Measurements from ENCODE around the gene RANBP17. TPM values are rescaled to one million over a fixed set of nuclear protein-coding genes. Genes with fewer than 3 reads are reported as not detected.

RANBP17 gene
- total RNA-seq, 2 donors from 2014 or later: 26.6 to 28.0 TPM

- no peaks in the 10 kb centered on the region for H3K9me3 ChIP-seq (ENCODE audit: control insufficient read depth, low read length)
- no peak for TF ChIP-seq CTCF (conservative IDR thresholded peaks at IDR 0.05)
- DNase-seq: no peak
- Mint-ChIP-seq H3K36me3 (ENCODE audit: low read depth) (no peaks in the 10 kb centered on the region), H3K27me3 (ENCODE audit: insufficient read depth) (no peaks in the 10 kb centered on the region), H3K27ac (no peak overlapping the region), H3K9me3 (no peaks in the 10 kb centered on the region), H3K4me3 (no peak overlapping the region), H3K4me1 (no peaks in the 10 kb centered on the region)
- no peak overlapping the region for H3K9ac ChIP-seq (ENCODE audit: extremely low read depth, low read length, poor library complexity, severe bottlenecking)
- H3K27me3 ChIP-seq (ENCODE audit: control insufficient read depth, insufficient read depth, low read length, poor library complexity, severe bottlenecking): no peaks in the 10 kb centered on the region
- H3K4me1 ChIP-seq (ENCODE audit: control insufficient read depth, insufficient read depth, low read length): no peaks in the 10 kb centered on the region
- no peak overlapping the region for H3K4me3 ChIP-seq (ENCODE audit: low read length)
- H3K27ac ChIP-seq (ENCODE audit: low read depth, low read length): no peak overlapping the region
- no peaks in the 10 kb centered on the region for H3K36me3 ChIP-seq (ENCODE audit: control insufficient read depth, insufficient read depth, low read length)
- 100% methylated on average over 1 of the region's 1 CpG; no CpG with 5 or more reads in 1 of the 2 experiments for WGBS, 2 experiments (ENCODE audit: insufficient coverage in 1 of 2, insufficient read length in 1 of 2)
Measured at GRCh38 chr5:171261361-171261760, 399.5 kb downstream of the RANBP17 start.

DNA sequence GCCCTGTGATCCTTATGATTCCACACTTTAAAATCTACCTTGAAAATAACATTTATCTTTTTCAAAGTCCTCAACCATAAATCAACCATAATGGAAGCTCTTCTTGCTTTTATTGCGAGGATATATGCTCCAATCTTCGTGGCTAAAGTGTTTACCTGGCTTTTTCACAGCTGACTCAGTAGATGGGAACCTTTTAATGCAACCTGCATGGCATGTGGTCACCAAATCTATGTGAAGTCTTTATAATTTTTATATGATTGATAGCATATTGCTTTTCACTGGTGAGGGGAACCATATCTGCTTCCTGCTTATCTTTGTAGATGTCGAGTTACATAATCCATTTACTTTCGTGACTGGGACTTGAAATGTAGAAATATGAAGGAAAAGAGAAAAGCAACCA lies 400.1 kb downstream of the RANBP17 start:
- Mint-ChIP-seq H3K27me3 (ENCODE audit: insufficient read depth) (no peaks in the 10 kb centered on the region), H3K4me3 (no peak overlapping the region), H3K36me3 (ENCODE audit: low read depth) (no peaks in the 10 kb centered on the region), H3K4me1 (no peaks in the 10 kb centered on the region), H3K27ac (no peak overlapping the region), H3K9me3 (no peaks in the 10 kb centered on the region)
- TF ChIP-seq CTCF (conservative IDR thresholded peaks at IDR 0.05): no peak
- Histone ChIP-seq H3K27ac (ENCODE audit: low read depth, low read length) (no peak overlapping the region), H3K4me1 (ENCODE audit: control insufficient read depth, insufficient read depth, low read length) (no peaks in the 10 kb centered on the region), H3K27me3 (ENCODE audit: control insufficient read depth, insufficient read depth, low read length, poor library complexity, severe bottlenecking) (no peaks in the 10 kb centered on the region), H3K4me3 (ENCODE audit: low read length) (no peak overlapping the region), H3K9me3 (ENCODE audit: control insufficient read depth, low read length) (no peaks in the 10 kb centered on the region), H3K9ac (ENCODE audit: extremely low read depth, low read length, poor library complexity, severe bottlenecking) (no peak overlapping the region), H3K36me3 (ENCODE audit: control insufficient read depth, insufficient read depth, low read length) (no peaks in the 10 kb centered on the region)
- 92% methylated on average over 4 of the region's 4 CpGs; no CpG with 5 or more reads in 1 of the 2 experiments for WGBS, 2 experiments (ENCODE audit: insufficient coverage in 1 of 2, insufficient read length in 1 of 2)
- no peak for DNase-seq

- no peaks in the 10 kb centered on the region for H3K9me3 Mint-ChIP-seq
- Histone ChIP-seq H3K4me3 (ENCODE audit: low read length) (no peak overlapping the region), H3K4me1 (ENCODE audit: control insufficient read depth, insufficient read depth, low read length) (no peaks in the 10 kb centered on the region), H3K9me3 (ENCODE audit: control insufficient read depth, low read length) (no peaks in the 10 kb centered on the region), H3K27ac (ENCODE audit: low read depth, low read length) (no peak overlapping the region), H3K36me3 (ENCODE audit: control insufficient read depth, insufficient read depth, low read length) (no peaks in the 10 kb centered on the region), H3K27me3 (ENCODE audit: control insufficient read depth, insufficient read depth, low read length, poor library complexity, severe bottlenecking) (no peaks in the 10 kb centered on the region), H3K9ac (ENCODE audit: extremely low read depth, low read length, poor library complexity, severe bottlenecking) (no peak overlapping the region)
- H3K4me1 Mint-ChIP-seq: no peaks in the 10 kb centered on the region
- no peak for TF ChIP-seq CTCF (conservative IDR thresholded peaks at IDR 0.05)
- peaks cover 3% of the 10 kb centered on the region for H3K36me3 Mint-ChIP-seq (ENCODE audit: low read depth)
- no peaks in the 10 kb centered on the region for H3K27me3 Mint-ChIP-seq (ENCODE audit: insufficient read depth)
- no peak for DNase-seq
- H3K4me3 Mint-ChIP-seq: no peak overlapping the region
- no peak overlapping the region for H3K27ac Mint-ChIP-seq
Measured at GRCh38 chr5:171263181-171263580, 401.4 kb downstream of the RANBP17 start.
